ENCODE data around the gene CTSH. TPM values are rescaled to one million over a fixed set of nuclear protein-coding genes. Genes with fewer than 3 reads are reported as not detected.

Gene CTSH
- total RNA-seq = 100 to 1,000 TPM; 107 to 145 TPM

GRCh38 chr15:78944669-78945407 is at the start of gene CTSH:
Gene CTSH, minus strand, starts transcription at chr15:78945046. Its CDS starts 65 bp downstream, at chr15:78944981.
- Histone ChIP-seq H3K4me1 (peaks cover 24% of the 10 kb centered on the region), H3K9me3 (no peaks in the 10 kb centered on the region)

GRCh38 chr15:78993931-78994530 is 49.2 kb upstream of the CTSH start:
- DNase-seq (no peak), ATAC-seq (no peak)
- Histone ChIP-seq H3K36me3 (replicated peaks in 1 of 2; ENCODE audit: insufficient read depth in 1 of 2, low read depth in 2 of 2) (no peaks in the 10 kb centered on the region), H3K4me1 (peaks cover 3% of the 10 kb centered on the region), H3K4me3 (no peak overlapping the region), H3K9me3 (no peaks in the 10 kb centered on the region), H3K27ac (no peak overlapping the region), H3K27me3 (no peaks in the 10 kb centered on the region)
- TF ChIP-seq POLR2A (IDR thresholded peaks at IDR 0.05) (no peak), CTCF (IDR thresholded peaks at IDR 0.05) (no peak)
- 75 to 79% methylated on average over 7 to 10 of the region's 10 CpGs for WGBS, 2 donors
- intact Hi-C loops (cut with DNase I) = no loop called here

More at GRCh38 chr15:78944669-78945407, at the start of gene CTSH:
- Histone ChIP-seq H3K36me3 (replicated peaks in 1 of 2; ENCODE audit: insufficient read depth in 1 of 2, low read depth in 2 of 2) (no peaks in the 10 kb centered on the region), H3K4me3 (peak within 1 kb of the TSS in 1 of 2 donors; percentile 52), H3K27me3 (no peaks in the 10 kb centered on the region), H3K27ac (peak within 1 kb of the TSS; percentile 55 to 85 (median 75))
- peak; percentile 84 to 91 (median 90) for DNase-seq
- TF ChIP-seq CTCF (IDR thresholded peaks at IDR 0.05) (peak in 2 of 7 experiments; percentile 2 to 10), POLR2A (IDR thresholded peaks at IDR 0.05) (peak; percentile 44 to 72 (median 60))
- peak; percentile 89 for ATAC-seq
- intact Hi-C loops (cut with DNase I) = no loop called here
- WGBS, 2 donors = 0 to 2% methylated on average over 5 to 68 of the region's 71 CpGs

- TF ChIP-seq CTCF (IDR thresholded peaks at IDR 0.05) (no peak), POLR2A (IDR thresholded peaks at IDR 0.05) (no peak)
- 75 to 88% methylated on average over 1 to 4 of the region's 4 CpGs for WGBS, 2 donors
- peaks cover 8% of the 10 kb centered on the region for H3K4me1 ChIP-seq
- ATAC-seq (no peak), DNase-seq (no peak)
- intact Hi-C loops (cut with DNase I) = no loop called here
- no peaks in the 10 kb centered on the region for H3K9me3 ChIP-seq
- no peak overlapping the region for H3K4me3 ChIP-seq
- H3K27me3 ChIP-seq = no peaks in the 10 kb centered on the region
- H3K36me3 ChIP-seq (replicated peaks in 1 of 2; ENCODE audit: insufficient read depth in 1 of 2, low read depth in 2 of 2) = no peaks in the 10 kb centered on the region
- no peak overlapping the region for H3K27ac ChIP-seq
Measured at GRCh38 chr15:78993257-78993930, 48.5 kb upstream of the CTSH start.

GRCh38 chr15:78992416-78993256 is 47.8 kb upstream of the CTSH start:
- no peaks in the 10 kb centered on the region for H3K36me3 ChIP-seq (replicated peaks in 1 of 2; ENCODE audit: insufficient read depth in 1 of 2, low read depth in 2 of 2)
- peaks cover 11% of the 10 kb centered on the region for H3K4me1 ChIP-seq
- ATAC-seq = no peak
- no peaks in the 10 kb centered on the region for H3K27me3 ChIP-seq
- H3K4me3 ChIP-seq = no peak overlapping the region
- TF ChIP-seq POLR2A (IDR thresholded peaks at IDR 0.05) = no peak
- no peak for TF ChIP-seq CTCF (IDR thresholded peaks at IDR 0.05)
- intact Hi-C loops (cut with DNase I) = no loop called here
- no peak overlapping the region for H3K27ac ChIP-seq
- WGBS, 2 donors = 80 to 81% methylated on average over 17 of the region's 17 CpGs
- no peaks in the 10 kb centered on the region for H3K9me3 ChIP-seq
- peak in 1 of 4 donors; percentile 56 for DNase-seq
